ENCODE data around the gene ABCB8. TPM values are rescaled to one million over a fixed set of nuclear protein-coding genes. Genes with fewer than 3 reads are reported as not detected.

The ABCB8 gene
- total and polyA plus RNA-seq, 9 donors, result 12.8 to 26.5 (median 18.4) TPM

- Histone ChIP-seq H3K4me1 (ENCODE audit: control insufficient read depth, insufficient read depth, low read length) (peaks cover 49% of the 10 kb centered on the region), H3K36me3 (ENCODE audit: control insufficient read depth, insufficient read depth, low read length) (peaks cover 39% of the 10 kb centered on the region), H3K4me3 (ENCODE audit: low read length) (no peak overlapping the region), H3K27ac (ENCODE audit: low read length) (no peak overlapping the region), H3K27me3 (ENCODE audit: control insufficient read depth, insufficient read depth, low read length) (no peaks in the 10 kb centered on the region), H3K9me3 (replicated peaks; ENCODE audit: control insufficient read depth, low read depth, low read length) (no peaks in the 10 kb centered on the region)
- no peak for DNase-seq
- WGBS (ENCODE audit: insufficient coverage), result 67% methylated on average over 7 of the region's 11 CpGs
These were observed 33.8 kb downstream of the ABCB8 start for GRCh38 chr7:151062111-151062398.

GRCh38 chr7:151062399-151063211, 34.4 kb downstream of the ABCB8 start:
- WGBS (ENCODE audit: insufficient coverage), result 22% methylated on average over 18 of the region's 43 CpGs
- Histone ChIP-seq H3K36me3 (ENCODE audit: control insufficient read depth, insufficient read depth, low read length) (peaks cover 43% of the 10 kb centered on the region), H3K27ac (ENCODE audit: low read length) (peak overlapping the region; percentile 45), H3K4me1 (ENCODE audit: control insufficient read depth, insufficient read depth, low read length) (peaks cover 44% of the 10 kb centered on the region), H3K27me3 (ENCODE audit: control insufficient read depth, insufficient read depth, low read length) (no peaks in the 10 kb centered on the region), H3K9me3 (replicated peaks; ENCODE audit: control insufficient read depth, low read depth, low read length) (no peaks in the 10 kb centered on the region), H3K4me3 (ENCODE audit: low read length) (no peak overlapping the region)
- DNase-seq, result no peak

- no peaks in the 10 kb centered on the region for H3K27me3 ChIP-seq (ENCODE audit: control insufficient read depth, insufficient read depth, low read length)
- peak overlapping the region; percentile 21 for H3K27ac ChIP-seq (ENCODE audit: low read length)
- H3K36me3 ChIP-seq (ENCODE audit: control insufficient read depth, insufficient read depth, low read length), result peaks cover 49% of the 10 kb centered on the region
- DNase-seq, result peak; percentile 67
- H3K4me1 ChIP-seq (ENCODE audit: control insufficient read depth, insufficient read depth, low read length), result peaks cover 44% of the 10 kb centered on the region
- no peak overlapping the region for H3K4me3 ChIP-seq (ENCODE audit: low read length)
- WGBS (ENCODE audit: insufficient coverage), result 20% methylated on average over 6 of the region's 11 CpGs
- no peaks in the 10 kb centered on the region for H3K9me3 ChIP-seq (replicated peaks; ENCODE audit: control insufficient read depth, low read depth, low read length)
These were observed 34.9 kb downstream of the ABCB8 start for GRCh38 chr7:151063212-151063561.

GRCh38 chr7:151064454-151064853, 36.2 kb downstream of the ABCB8 start:
- WGBS (ENCODE audit: insufficient coverage), result 92% methylated on average over 5 of the region's 18 CpGs
- H3K4me1 ChIP-seq (ENCODE audit: control insufficient read depth, insufficient read depth, low read length), result peaks cover 33% of the 10 kb centered on the region
- no peak for DNase-seq

GRCh38 chr7:151064993-151065392, 36.7 kb downstream of the ABCB8 start:
- no CpG with 5 or more reads among the region's 6 CpGs for WGBS (ENCODE audit: insufficient coverage)
- no peak for DNase-seq
- Histone ChIP-seq H3K27ac (ENCODE audit: low read length) (no peak overlapping the region), H3K9me3 (replicated peaks; ENCODE audit: control insufficient read depth, low read depth, low read length) (no peaks in the 10 kb centered on the region), H3K4me3 (ENCODE audit: low read length) (no peak overlapping the region), H3K36me3 (ENCODE audit: control insufficient read depth, insufficient read depth, low read length) (peaks cover 62% of the 10 kb centered on the region), H3K4me1 (ENCODE audit: control insufficient read depth, insufficient read depth, low read length) (peaks cover 33% of the 10 kb centered on the region), H3K27me3 (ENCODE audit: control insufficient read depth, insufficient read depth, low read length) (no peaks in the 10 kb centered on the region)

More at GRCh38 chr7:151064454-151064853, 36.2 kb downstream of the ABCB8 start:
- Histone ChIP-seq H3K27me3 (ENCODE audit: control insufficient read depth, insufficient read depth, low read length) (no peaks in the 10 kb centered on the region), H3K9me3 (replicated peaks; ENCODE audit: control insufficient read depth, low read depth, low read length) (no peaks in the 10 kb centered on the region), H3K4me3 (ENCODE audit: low read length) (no peak overlapping the region), H3K36me3 (ENCODE audit: control insufficient read depth, insufficient read depth, low read length) (peaks cover 56% of the 10 kb centered on the region), H3K27ac (ENCODE audit: low read length) (no peak overlapping the region)

- H3K36me3 ChIP-seq (ENCODE audit: control insufficient read depth, insufficient read depth, low read length), result peaks cover 67% of the 10 kb centered on the region
- H3K27ac ChIP-seq (ENCODE audit: low read length), result no peak overlapping the region
- WGBS (ENCODE audit: insufficient coverage), result 94% methylated on average over 13 of the region's 14 CpGs
- no peaks in the 10 kb centered on the region for H3K27me3 ChIP-seq (ENCODE audit: control insufficient read depth, insufficient read depth, low read length)
- no peaks in the 10 kb centered on the region for H3K9me3 ChIP-seq (replicated peaks; ENCODE audit: control insufficient read depth, low read depth, low read length)
- no peak for DNase-seq
- H3K4me1 ChIP-seq (ENCODE audit: control insufficient read depth, insufficient read depth, low read length), result peaks cover 28% of the 10 kb centered on the region
- H3K4me3 ChIP-seq (ENCODE audit: low read length), result no peak overlapping the region
These were observed 37.3 kb downstream of the ABCB8 start for GRCh38 chr7:151065516-151065915.

GRCh38 chr7:151066273-151066974, 38.2 kb downstream of the ABCB8 start:
- 92% methylated on average over 37 of the region's 39 CpGs for WGBS (ENCODE audit: insufficient coverage)
- no peak overlapping the region for H3K27ac ChIP-seq (ENCODE audit: low read length)
- no peak for DNase-seq
- no peaks in the 10 kb centered on the region for H3K9me3 ChIP-seq (replicated peaks; ENCODE audit: control insufficient read depth, low read depth, low read length)
- peaks cover 19% of the 10 kb centered on the region for H3K4me1 ChIP-seq (ENCODE audit: control insufficient read depth, insufficient read depth, low read length)
- H3K27me3 ChIP-seq (ENCODE audit: control insufficient read depth, insufficient read depth, low read length), result no peaks in the 10 kb centered on the region
- peaks cover 76% of the 10 kb centered on the region for H3K36me3 ChIP-seq (ENCODE audit: control insufficient read depth, insufficient read depth, low read length)
- H3K4me3 ChIP-seq (ENCODE audit: low read length), result no peak overlapping the region

GRCh38 chr7:151068069-151068773, 40.0 kb downstream of the ABCB8 start:
- Histone ChIP-seq H3K9me3 (replicated peaks; ENCODE audit: control insufficient read depth, low read depth, low read length) (no peaks in the 10 kb centered on the region), H3K36me3 (ENCODE audit: control insufficient read depth, insufficient read depth, low read length) (peaks cover 77% of the 10 kb centered on the region), H3K27me3 (ENCODE audit: control insufficient read depth, insufficient read depth, low read length) (no peaks in the 10 kb centered on the region), H3K4me1 (ENCODE audit: control insufficient read depth, insufficient read depth, low read length) (peaks cover 2% of the 10 kb centered on the region), H3K4me3 (ENCODE audit: low read length) (no peak overlapping the region), H3K27ac (ENCODE audit: low read length) (no peak overlapping the region)
- 59% methylated on average over 6 of the region's 12 CpGs for WGBS (ENCODE audit: insufficient coverage)
- no peak for DNase-seq

- 88% methylated on average over 12 of the region's 17 CpGs for WGBS (ENCODE audit: insufficient coverage)
- no peaks in the 10 kb centered on the region for H3K4me1 ChIP-seq (ENCODE audit: control insufficient read depth, insufficient read depth, low read length)
- H3K36me3 ChIP-seq (ENCODE audit: control insufficient read depth, insufficient read depth, low read length), result peaks cover 85% of the 10 kb centered on the region
- H3K27ac ChIP-seq (ENCODE audit: low read length), result no peak overlapping the region
- no peak for DNase-seq
- H3K4me3 ChIP-seq (ENCODE audit: low read length), result no peak overlapping the region
- no peaks in the 10 kb centered on the region for H3K9me3 ChIP-seq (replicated peaks; ENCODE audit: control insufficient read depth, low read depth, low read length)
- H3K27me3 ChIP-seq (ENCODE audit: control insufficient read depth, insufficient read depth, low read length), result no peaks in the 10 kb centered on the region
These were observed 41.8 kb downstream of the ABCB8 start for GRCh38 chr7:151069841-151070573.

- H3K27ac ChIP-seq (ENCODE audit: low read length), result no peak overlapping the region
- WGBS (ENCODE audit: insufficient coverage), result 94% methylated on average over 15 of the region's 15 CpGs
- no peaks in the 10 kb centered on the region for H3K9me3 ChIP-seq (replicated peaks; ENCODE audit: control insufficient read depth, low read depth, low read length)
- no peaks in the 10 kb centered on the region for H3K4me1 ChIP-seq (ENCODE audit: control insufficient read depth, insufficient read depth, low read length)
- no peaks in the 10 kb centered on the region for H3K27me3 ChIP-seq (ENCODE audit: control insufficient read depth, insufficient read depth, low read length)
- DNase-seq, result no peak
- no peak overlapping the region for H3K4me3 ChIP-seq (ENCODE audit: low read length)
- H3K36me3 ChIP-seq (ENCODE audit: control insufficient read depth, insufficient read depth, low read length), result peaks cover 85% of the 10 kb centered on the region
These were observed 42.3 kb downstream of the ABCB8 start for GRCh38 chr7:151070574-151070960.
